HG03060 (cell line): Measurements from ENCODE around the gene NR4A1.
"Not testable (repeated sequence)": the region's sequence is repeated elsewhere in the genome, so short reads cannot be mapped to it uniquely, and the experiment has no call there.

ENCODE experiments used
- ATAC-seq: cut with Tn5 transposase; IDR thresholded peaks from one replicate; pipeline ENCODE4 v1.9.1; 2021; ENCODE audit warnings: low read depth, moderate number of reproducible peaks; ENCODE audit not compliant: unreplicated experiment

NR4A1 gene

DNA sequence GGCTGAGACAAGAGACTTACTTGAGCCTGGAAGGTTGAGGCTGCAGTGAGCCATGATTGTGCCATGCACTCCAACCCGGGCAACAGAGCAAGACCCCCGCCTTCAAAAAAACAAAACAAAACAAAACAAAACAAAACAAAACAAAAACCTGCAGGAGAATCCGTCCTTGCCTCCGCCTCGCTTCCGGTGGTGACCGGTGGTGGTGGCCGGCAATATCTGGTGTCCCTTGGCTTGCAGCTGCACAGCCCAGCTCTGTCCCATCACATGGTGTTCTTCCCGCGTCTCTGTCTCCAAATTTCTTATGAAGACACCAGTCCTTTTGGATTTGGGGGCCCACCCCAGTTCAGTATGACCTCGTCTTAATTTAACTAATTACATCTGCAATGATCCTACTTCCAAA, 38.2 kb downstream of the NR4A1 start:
- ATAC-seq = no peak

DNA sequence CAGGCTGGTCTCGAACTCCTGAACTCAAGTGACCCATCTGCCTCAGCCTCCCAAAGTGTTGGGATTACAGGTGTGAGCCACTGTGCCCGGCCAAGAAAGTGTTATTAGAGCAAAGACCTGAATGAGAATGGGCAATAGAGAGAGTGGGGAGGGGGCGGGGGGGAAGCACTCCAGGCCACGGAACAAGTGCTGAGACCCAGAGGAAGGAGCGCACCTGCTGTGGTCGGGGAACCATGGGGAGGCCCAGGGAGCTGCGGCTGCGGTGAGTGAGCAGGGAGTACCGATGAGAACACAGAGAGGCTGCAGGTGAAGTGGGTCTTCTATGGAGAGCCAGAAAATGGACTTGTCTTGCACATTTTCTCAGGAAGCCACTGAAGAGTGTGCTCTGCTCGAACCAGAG, 39.0 kb downstream of the NR4A1 start:
- no peak for ATAC-seq

DNA sequence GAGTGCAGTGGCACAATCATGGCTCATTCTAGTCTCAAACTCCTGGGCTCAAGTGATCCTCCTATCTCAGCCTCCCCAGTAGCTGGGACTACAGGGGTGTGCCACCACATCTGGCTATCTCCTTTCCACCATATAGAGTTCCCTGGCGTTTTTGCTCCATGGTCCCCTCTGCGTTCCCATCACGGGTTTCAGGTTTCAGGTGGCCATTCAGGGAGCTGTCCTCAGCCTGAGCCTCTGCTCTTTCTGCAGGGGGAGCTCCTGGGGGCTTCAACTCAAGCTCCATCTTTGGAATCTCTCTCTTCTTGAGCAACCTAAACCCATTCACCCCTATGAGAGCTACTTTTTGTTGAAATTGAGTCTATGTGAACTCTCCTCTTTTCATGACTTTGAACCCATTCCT, 39.8 kb downstream of the NR4A1 start:
- no peak for ATAC-seq

DNA sequence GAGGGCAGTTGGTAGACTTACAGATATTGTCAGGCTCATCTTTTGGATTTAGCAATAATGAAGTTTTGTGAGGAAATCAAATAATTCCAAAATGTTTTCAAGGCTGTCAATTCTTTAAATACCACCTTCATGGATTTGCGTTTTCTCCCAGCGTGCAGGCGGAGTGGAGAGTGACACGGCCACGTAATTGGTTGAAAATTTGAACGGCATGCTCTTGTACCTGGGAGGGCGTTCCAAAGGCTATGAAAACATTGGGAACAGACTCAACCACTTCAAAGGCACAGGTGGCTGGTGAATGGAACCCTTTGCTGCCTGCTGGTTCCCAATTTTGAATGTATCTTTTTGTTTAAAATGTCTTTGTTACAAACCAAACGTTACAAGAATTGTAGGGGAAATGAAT, 40.6 kb downstream of the NR4A1 start:
- ATAC-seq = no peak

DNA sequence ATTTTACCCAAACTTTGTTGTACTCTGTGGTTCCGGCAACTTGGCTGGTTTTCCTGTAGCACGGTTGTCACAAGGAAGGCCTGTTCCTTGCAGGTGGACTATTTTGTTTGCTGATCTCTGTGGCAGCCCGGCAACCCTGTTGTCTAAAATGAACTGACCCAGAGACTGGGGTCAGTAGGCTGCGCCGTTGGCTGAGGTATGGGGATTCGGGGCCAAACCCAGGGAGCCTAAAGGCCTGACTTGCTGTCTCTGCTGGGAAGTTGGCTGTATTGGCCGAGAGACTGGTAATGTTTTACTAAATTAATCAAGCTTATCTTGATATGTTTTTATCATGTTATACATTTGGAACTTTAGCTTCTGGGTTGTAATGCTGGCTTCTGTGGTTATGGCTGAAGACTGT, 42.1 kb downstream of the NR4A1 start:
- no peak for ATAC-seq

DNA sequence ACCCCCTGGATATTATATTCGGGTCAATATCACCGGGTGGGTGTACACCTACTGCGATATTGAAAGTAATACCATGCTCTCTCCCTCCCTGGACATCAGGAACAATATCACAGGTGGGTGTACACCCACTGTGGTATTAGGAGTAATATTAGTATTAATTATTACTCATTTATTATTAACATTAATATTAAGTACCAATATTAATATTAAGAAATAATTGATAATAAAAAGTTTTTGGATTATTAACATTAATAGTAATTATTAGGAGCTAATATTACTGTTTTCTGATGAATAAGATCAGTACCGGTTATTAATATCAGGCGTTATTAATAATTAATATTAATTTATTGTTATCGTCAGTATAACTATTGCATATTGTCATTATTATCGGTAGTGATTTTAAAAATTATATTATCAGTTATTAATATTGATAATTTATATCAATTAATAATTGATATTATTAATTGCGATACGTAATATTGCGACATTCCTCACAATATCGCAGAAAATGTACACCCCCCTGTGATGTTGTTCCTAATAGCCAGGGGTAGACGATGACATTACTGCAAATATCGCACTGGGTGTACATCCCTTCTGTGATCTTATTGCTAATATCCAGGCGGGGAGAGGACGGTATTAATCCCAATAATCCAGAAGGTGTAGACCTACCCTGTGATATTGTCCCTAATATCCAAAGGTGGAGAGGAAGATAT, 45.2 kb downstream of the NR4A1 start:
- no peak for ATAC-seq

DNA sequence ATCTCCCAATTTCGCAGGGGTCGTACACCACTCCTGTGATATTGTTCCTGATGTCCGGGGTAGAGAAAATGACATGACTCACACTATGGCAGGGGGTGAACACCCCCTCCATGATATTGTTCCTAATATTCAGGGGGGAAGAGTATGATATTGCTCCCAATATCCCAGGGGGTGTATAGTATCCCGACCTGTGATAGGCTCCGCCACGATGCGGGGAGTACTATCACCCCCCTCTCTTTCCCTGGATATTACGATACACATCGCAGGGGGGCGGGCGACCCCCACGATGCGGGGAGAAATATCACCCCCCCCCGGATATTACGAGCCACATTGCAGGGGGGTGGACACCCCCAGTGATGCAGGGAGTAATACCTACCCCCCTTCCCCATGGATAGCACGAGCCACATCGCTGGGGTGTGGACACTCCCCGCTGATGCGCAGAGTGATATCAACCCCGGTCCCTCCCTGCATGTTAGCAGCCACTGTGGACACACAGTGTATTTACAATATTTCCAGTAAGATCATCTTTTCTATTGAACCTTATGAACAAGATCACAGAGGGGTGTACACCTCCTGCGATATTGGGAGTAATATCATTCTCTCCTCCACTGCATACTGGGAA, 45.9 kb downstream of the NR4A1 start:
- no peak for ATAC-seq

DNA sequence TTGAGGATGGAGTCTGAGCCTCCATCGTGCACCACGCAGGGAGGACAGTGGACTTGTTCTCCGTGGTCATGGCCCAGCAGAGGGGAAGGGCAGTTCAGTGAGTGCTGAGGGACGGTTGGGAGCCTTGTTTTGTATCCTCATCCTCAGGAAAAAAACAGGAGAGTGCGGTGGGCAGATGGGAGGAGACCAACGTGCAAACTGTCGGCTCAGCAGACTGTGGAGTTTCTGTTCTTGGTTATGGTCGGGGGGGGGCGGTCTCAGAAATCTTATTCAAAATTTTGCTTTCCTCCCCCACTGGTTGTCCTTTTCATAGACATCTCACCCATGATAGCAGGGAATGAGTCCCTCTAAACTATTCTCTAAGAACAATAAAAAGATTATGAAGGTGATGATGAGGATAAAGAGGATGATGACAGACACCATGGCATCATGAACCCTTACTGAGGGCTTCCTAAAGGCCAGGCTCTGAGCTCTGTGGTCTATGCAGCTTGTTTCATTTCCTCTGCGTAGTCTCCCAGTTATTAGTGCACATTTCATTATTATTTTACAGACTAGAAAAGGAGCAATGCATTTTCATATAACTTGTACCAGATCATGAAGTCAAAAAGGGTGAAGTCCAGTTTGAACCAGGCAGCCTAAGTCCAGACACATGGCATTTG, 53.3 kb downstream of the NR4A1 start:
- ATAC-seq = not testable (repeated sequence)
